Measurements from ENCODE around the gene ZGPAT. TPM values are rescaled to one million over a fixed set of nuclear protein-coding genes. Genes with fewer than 3 reads are reported as not detected.

Gene ZGPAT
- total RNA-seq, 1 experiment from 2014 or later: 27.2 TPM

GRCh38 chr20:63772781-63773518, 65.1 kb downstream of the ZGPAT start:
- DNase-seq: no peak
- Histone ChIP-seq H2AFZ (no peak overlapping the region), H3K9me3 (ENCODE audit: insufficient read depth, low read depth) (no peaks in the 10 kb centered on the region), H3K79me2 (ENCODE audit: low read depth) (no peaks in the 10 kb centered on the region), H3K4me1 (replicated peaks; ENCODE audit: insufficient read depth) (peaks cover 4% of the 10 kb centered on the region; the same call in 1 of the 2 replicates), H4K20me1 (ENCODE audit: insufficient read depth) (no peaks in the 10 kb centered on the region), H3K4me2 (no peak overlapping the region), H3K36me3 (ENCODE audit: low read depth) (no peaks in the 10 kb centered on the region), H3K9me2 (ENCODE audit: insufficient read depth) (no peaks in the 10 kb centered on the region), H3K27ac (no peak overlapping the region), H3K27me3 (ENCODE audit: insufficient read depth, low read depth) (no peaks in the 10 kb centered on the region), H3F3A (ENCODE audit: insufficient read depth, low read depth) (no peaks in the 10 kb centered on the region; the same call in 1 of the 2 replicates), H3K4me3 (no peak overlapping the region)
- no TSS peak for BruUV-seq (replicated peaks)
- POLR2A ChIA-PET (ENCODE audit: unreplicated experiment): no interaction called here
- intact Hi-C loops (cut with micrococcal nuclease; ENCODE audit: unreplicated experiment): no loop called here
- CTCF ChIA-PET: no interaction called here
- TF ChIP-seq EZH2 (IDR thresholded peaks at IDR 0.05; ENCODE audit: low read depth) (no peak), CTCF (conservative IDR thresholded peaks at IDR 0.05) (no peak)

GRCh38 chr20:63773571-63774241, 65.9 kb downstream of the ZGPAT start:
- BruUV-seq (replicated peaks): no TSS peak
- Histone ChIP-seq H2AFZ (no peak overlapping the region), H3K4me1 (replicated peaks; ENCODE audit: insufficient read depth) (peaks cover 11% of the 10 kb centered on the region), H3K79me2 (ENCODE audit: low read depth) (no peaks in the 10 kb centered on the region), H3K4me2 (no peak overlapping the region), H3K36me3 (ENCODE audit: low read depth) (no peaks in the 10 kb centered on the region), H3K4me3 (no peak overlapping the region), H3K9me2 (ENCODE audit: insufficient read depth) (no peaks in the 10 kb centered on the region), H3K27me3 (ENCODE audit: insufficient read depth, low read depth) (no peaks in the 10 kb centered on the region), H3K27ac (no peak overlapping the region), H3F3A (ENCODE audit: insufficient read depth, low read depth) (no peaks in the 10 kb centered on the region; the same call in none of the 2 replicates), H4K20me1 (ENCODE audit: insufficient read depth) (no peaks in the 10 kb centered on the region), H3K9me3 (ENCODE audit: insufficient read depth, low read depth) (no peaks in the 10 kb centered on the region)
- no peak for TF ChIP-seq EZH2 (IDR thresholded peaks at IDR 0.05; ENCODE audit: low read depth)
- no peak for TF ChIP-seq CTCF (conservative IDR thresholded peaks at IDR 0.05)
- POLR2A ChIA-PET (ENCODE audit: unreplicated experiment): interaction anchor here (0.6 kb wide), 1 partner anchor 62 kb away, joined by 4 read pairs; no protein-coding TSS in a partner anchor
- intact Hi-C loops (cut with micrococcal nuclease; ENCODE audit: unreplicated experiment): no loop called here
- no peak for DNase-seq
- CTCF ChIA-PET: no interaction called here

GRCh38 chr20:63774306-63774705, 66.5 kb downstream of the ZGPAT start:
- H3K27me3 ChIP-seq (ENCODE audit: insufficient read depth, low read depth): no peaks in the 10 kb centered on the region
- no peak for TF ChIP-seq CTCF (conservative IDR thresholded peaks at IDR 0.05)
- TF ChIP-seq EZH2 (IDR thresholded peaks at IDR 0.05; ENCODE audit: low read depth): no peak
- no peaks in the 10 kb centered on the region for H3K79me2 ChIP-seq (ENCODE audit: low read depth)
- H3K9me3 ChIP-seq (ENCODE audit: insufficient read depth, low read depth): no peaks in the 10 kb centered on the region
- H3K4me3 ChIP-seq: no peak overlapping the region
- ChIA-PET POLR2A (ENCODE audit: unreplicated experiment) (no interaction called here), CTCF (no interaction called here)
- no peak overlapping the region for H3K27ac ChIP-seq
- intact Hi-C loops (cut with micrococcal nuclease; ENCODE audit: unreplicated experiment): no loop called here
- no peak for DNase-seq
- H3K36me3 ChIP-seq (ENCODE audit: low read depth): no peaks in the 10 kb centered on the region
- no peaks in the 10 kb centered on the region for H4K20me1 ChIP-seq (ENCODE audit: insufficient read depth)
- no peaks in the 10 kb centered on the region for H3K9me2 ChIP-seq (ENCODE audit: insufficient read depth)
- H3F3A ChIP-seq (ENCODE audit: insufficient read depth, low read depth): no peaks in the 10 kb centered on the region; the same call in none of the 2 replicates
- peaks cover 11% of the 10 kb centered on the region for H3K4me1 ChIP-seq (replicated peaks; ENCODE audit: insufficient read depth)
- H3K4me2 ChIP-seq: no peak overlapping the region
- no peak overlapping the region for H2AFZ ChIP-seq
- no TSS peak for BruUV-seq (replicated peaks)
